NB4 (cell line): Measurements from ENCODE around the gene TOP3B.

Experiments used
- DNase-seq: peaks from one replicate; pipeline ENCODE4 v3.0.0; 2010; ENCODE audit warnings: low read depth
- H3K4me3 ChIP-seq: one replicate; pipeline ENCODE4 v1.5.1; 2011; ENCODE audit warnings: mild to moderate bottlenecking, low read depth, low read length, moderate library complexity
- CTCF ChIP-seq: IDR thresholded peaks from one replicate; pipeline ENCODE4 v1.5.1; 2012; ENCODE audit warnings: low read depth, low read length
- MAX ChIP-seq: IDR thresholded peaks from 2 replicates; pipeline ENCODE4 v1.6.1; 2011; ENCODE audit warnings: low read depth, low read length
- MYC ChIP-seq: IDR thresholded peaks from 2 replicates; pipeline ENCODE4 v1.6.1; 2011; ENCODE audit warnings: low read depth, low read length
- POLR2A ChIP-seq: IDR thresholded peaks from 2 replicates; pipeline ENCODE4 v1.6.1; 2011; ENCODE audit warnings: mild to moderate bottlenecking; ENCODE audit not compliant: insufficient read length; ENCODE audit errors: extremely low read depth

The TOP3B gene

GRCh38 chr22:21968452-21969129 lies 14.0 kb downstream of the TOP3B start:
- H3K4me3 ChIP-seq = no peak overlapping the region

GRCh38 chr22:21967693-21968271 lies 14.8 kb downstream of the TOP3B start:
- H3K4me3 ChIP-seq = no peak overlapping the region
- DNase-seq = no peak
- no peak for TF ChIP-seq CTCF
- TF ChIP-seq MAX = no peak
- TF ChIP-seq MYC = no peak
- TF ChIP-seq POLR2A = no peak

More at GRCh38 chr22:21968452-21969129, 14.0 kb downstream of the TOP3B start:
- TF ChIP-seq MAX (no peak), POLR2A (no peak), MYC (no peak), CTCF (no peak)
- DNase-seq = no peak

GRCh38 chr22:21966643-21967516 lies 15.7 kb downstream of the TOP3B start:
- no peak overlapping the region for H3K4me3 ChIP-seq
- no peak for DNase-seq
- TF ChIP-seq MAX (no peak), POLR2A (no peak), CTCF (no peak)

- H3K4me3 ChIP-seq = no peak overlapping the region
- no peak for DNase-seq
- TF ChIP-seq POLR2A = no peak
- TF ChIP-seq MAX = no peak
- TF ChIP-seq CTCF = no peak
- TF ChIP-seq MYC = no peak
Observed at GRCh38 chr22:21965762-21966288, 16.8 kb downstream of the TOP3B start.

- no peak for DNase-seq
- no peak overlapping the region for H3K4me3 ChIP-seq
- TF ChIP-seq CTCF (no peak), MYC (no peak), POLR2A (no peak), MAX (no peak)
Observed at GRCh38 chr22:21964918-21965484, 17.6 kb downstream of the TOP3B start.
